Activated T-cell treated with anti-CD3 and anti-CD28 coated beads, Interleukin-2, amount 50 U/mL, for 4 hours (primary cell): ENCODE measurements around the gene PAPLN. TPM values are rescaled to one million over a fixed set of nuclear protein-coding genes. Genes with fewer than 3 reads are reported as not detected.

ENCODE experiments used
- ATAC-seq, 2 donors: fragments of 200-7000 bp; cut with Tn5 transposase; one replicate each; pipeline ENCODE4 v1.10.0; 2021
- DNase-seq: peaks from one replicate; pipeline ENCODE4 v3.0.0-alpha.2; 2020
- H3K27me3 Mint-ChIP-seq: one replicate; pipeline ENCODE4 v1.8.0; 2021; ENCODE audit warnings: low read depth, mixed read lengths
- H3K36me3 Mint-ChIP-seq: one replicate; pipeline ENCODE4 v1.8.0; 2022; ENCODE audit warnings: mixed read lengths; ENCODE audit not compliant: insufficient read depth
- H3K4me1 Mint-ChIP-seq: one replicate; pipeline ENCODE4 v1.8.0; 2021; ENCODE audit warnings: low read depth, mixed read lengths
- H3K4me3 Mint-ChIP-seq: one replicate; pipeline ENCODE4 v1.8.0; 2021; ENCODE audit warnings: mild to moderate bottlenecking, moderate library complexity, mixed read lengths
- H3K9me3 Mint-ChIP-seq: one replicate; pipeline ENCODE4 v1.8.0; 2021; ENCODE audit warnings: mixed read lengths
- total RNA-seq, 3 donors: library from RNA; stranded (reverse); gene quantifications; one replicate each; pipeline ENCODE4 v1.2.1, GENCODE V29; 2021

Gene PAPLN
- total RNA-seq, 3 donors from 2014 or later, result 0.08 to 0.19 (median 0.18) TPM

DNA sequence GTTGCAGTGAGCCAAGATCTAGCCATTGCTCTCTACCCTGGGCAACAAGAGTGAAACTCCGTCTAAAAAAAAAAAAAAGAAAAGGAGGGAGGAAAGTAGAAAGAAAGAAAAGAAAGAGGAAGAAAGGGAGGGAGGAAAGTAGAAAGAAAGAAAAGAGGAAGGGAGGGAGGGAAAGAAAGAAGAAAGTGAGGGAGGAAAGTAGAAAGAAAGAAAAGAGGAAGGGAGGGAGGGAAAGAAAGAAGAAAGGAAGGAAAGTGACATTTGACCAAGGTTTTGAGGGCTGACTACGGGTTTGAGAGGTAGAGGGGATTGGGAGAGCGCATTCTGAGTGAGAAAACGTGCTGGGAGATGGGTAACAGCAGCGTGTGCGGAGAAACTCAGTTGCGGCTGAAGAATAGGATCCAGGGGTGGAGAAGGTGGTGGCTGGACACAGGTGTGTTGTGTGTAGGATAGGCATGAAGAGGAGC, 521 bp upstream of the PAPLN start:
- Mint-ChIP-seq H3K4me1 (peaks cover 12% of the 10 kb centered on the region), H3K9me3 (no peaks in the 10 kb centered on the region), H3K4me3 (peak overlapping the region; percentile 62), H3K27me3 (peaks cover 70% of the 10 kb centered on the region), H3K36me3 (no peaks in the 10 kb centered on the region)
- DNase-seq, result no peak
- ATAC-seq, result no peak

- no peak for DNase-seq
- Mint-ChIP-seq H3K9me3 (no peaks in the 10 kb centered on the region), H3K27me3 (peaks cover 76% of the 10 kb centered on the region), H3K4me3 (no peak overlapping the region), H3K4me1 (peaks cover 17% of the 10 kb centered on the region), H3K36me3 (no peaks in the 10 kb centered on the region)
- peak; percentile 34 to 41 for ATAC-seq
Observed at GRCh38 chr14:73237786-73238423, 599 bp downstream of the PAPLN start.

- no peak overlapping the region for H3K4me3 Mint-ChIP-seq
Observed at GRCh38 chr14:73238424-73238852, 1.1 kb downstream of the PAPLN start.

DNA sequence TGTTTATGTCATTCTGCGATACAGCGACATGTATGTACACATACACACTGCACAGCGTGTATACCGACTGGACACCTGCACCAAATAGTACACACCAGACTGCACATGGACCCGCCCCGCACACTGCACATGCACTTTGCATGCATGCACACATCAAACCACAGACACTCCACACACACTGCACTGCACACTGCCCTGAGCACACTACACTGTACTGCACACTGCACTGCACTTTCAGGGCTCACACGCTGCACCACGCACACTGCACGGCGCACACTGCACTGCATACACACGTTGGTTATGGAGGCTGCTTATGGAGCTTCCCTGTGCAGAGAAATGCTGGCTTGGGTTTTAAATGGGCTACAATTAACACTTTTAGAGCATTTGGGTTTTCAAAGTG, 1.6 kb downstream of the PAPLN start:
- Mint-ChIP-seq H3K27me3 (peaks cover 77% of the 10 kb centered on the region), H3K4me1 (peaks cover 20% of the 10 kb centered on the region), H3K36me3 (no peaks in the 10 kb centered on the region), H3K4me3 (no peak overlapping the region), H3K9me3 (no peaks in the 10 kb centered on the region)
- DNase-seq (no peak), ATAC-seq (peak in 1 of 2 donors; percentile 10)

More at GRCh38 chr14:73238424-73238852, 1.1 kb downstream of the PAPLN start:
- DNase-seq, result no peak
- Mint-ChIP-seq H3K27me3 (peaks cover 77% of the 10 kb centered on the region), H3K9me3 (no peaks in the 10 kb centered on the region), H3K36me3 (no peaks in the 10 kb centered on the region), H3K4me1 (peaks cover 18% of the 10 kb centered on the region)
- ATAC-seq, result peak; percentile 31 to 41

- no peak for DNase-seq
- Mint-ChIP-seq H3K27me3 (peaks cover 76% of the 10 kb centered on the region), H3K36me3 (no peaks in the 10 kb centered on the region), H3K9me3 (no peaks in the 10 kb centered on the region), H3K4me1 (peaks cover 20% of the 10 kb centered on the region), H3K4me3 (no peak overlapping the region)
- ATAC-seq, result no peak
Observed at GRCh38 chr14:73239393-73240241, 2.3 kb downstream of the PAPLN start.

DNA sequence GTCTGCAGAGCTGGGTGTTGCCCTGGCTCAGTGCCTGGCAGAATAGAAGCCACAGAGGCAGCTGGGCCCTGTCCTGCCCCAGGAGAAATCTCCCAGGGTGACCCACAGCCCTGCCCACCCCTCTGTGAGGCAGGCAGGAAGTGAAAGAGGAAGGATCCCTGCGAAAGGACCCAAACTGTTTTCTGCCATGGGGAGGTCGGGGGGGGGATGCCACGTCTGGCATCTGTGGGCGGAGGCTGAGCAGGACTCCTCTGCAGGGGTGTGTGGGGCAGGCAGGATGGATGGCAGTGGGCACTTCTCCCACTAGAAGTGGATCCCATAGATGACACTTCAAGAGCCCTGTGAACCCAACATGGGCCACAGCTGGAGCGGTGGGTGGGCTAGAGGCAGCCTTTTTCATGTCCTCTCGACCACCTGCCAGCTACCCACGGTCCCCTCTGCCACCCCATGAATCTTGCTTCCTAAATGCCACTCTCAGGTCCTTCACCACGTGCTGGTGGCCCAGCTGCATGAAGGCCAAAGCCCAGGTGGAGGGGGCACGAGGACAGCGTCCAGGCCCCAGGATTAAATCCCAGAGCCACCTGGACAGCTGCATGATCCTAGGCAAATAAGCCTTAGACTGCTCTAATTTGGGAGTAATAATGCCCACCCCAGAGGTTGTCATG, 3.6 kb downstream of the PAPLN start:
- Mint-ChIP-seq H3K4me3 (no peak overlapping the region), H3K36me3 (no peaks in the 10 kb centered on the region), H3K9me3 (no peaks in the 10 kb centered on the region), H3K4me1 (peaks cover 20% of the 10 kb centered on the region), H3K27me3 (peaks cover 70% of the 10 kb centered on the region)
- ATAC-seq (no peak), DNase-seq (no peak)

DNA sequence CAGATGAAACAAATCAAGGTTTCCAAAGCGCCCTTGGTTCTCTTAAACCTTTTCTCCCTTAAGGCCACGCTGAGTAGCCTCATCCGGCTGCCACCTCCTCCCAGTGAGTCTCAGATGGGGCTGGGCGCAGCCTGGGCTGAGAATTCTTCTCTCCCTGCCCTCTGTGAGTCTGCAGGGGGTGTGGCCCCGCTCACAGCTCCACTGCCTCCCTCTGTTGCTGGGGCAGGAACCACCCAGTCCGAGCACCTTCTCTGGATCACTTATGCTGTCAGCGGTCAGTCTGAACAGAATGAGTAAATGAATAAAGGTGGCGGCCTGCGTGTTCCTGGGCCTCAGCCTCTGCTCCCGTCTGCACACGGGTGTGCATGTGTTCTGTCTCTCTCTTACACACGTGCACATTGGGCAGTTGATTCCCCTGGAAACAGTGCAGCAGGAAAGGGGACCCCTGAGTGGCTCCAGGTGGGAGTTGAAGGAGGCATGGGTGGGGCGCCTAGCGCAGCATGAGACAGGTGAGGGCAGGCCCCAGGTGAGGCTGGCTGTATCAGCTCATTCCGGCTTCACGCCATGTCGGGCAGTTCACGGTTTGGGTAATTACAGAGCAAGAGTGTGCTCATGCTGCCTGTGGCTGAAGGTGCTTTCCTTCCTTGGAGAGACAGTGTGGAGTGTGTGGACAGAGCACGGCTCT, 4.3 kb downstream of the PAPLN start:
- Mint-ChIP-seq H3K4me1 (peaks cover 21% of the 10 kb centered on the region), H3K4me3 (no peak overlapping the region), H3K27me3 (peaks cover 65% of the 10 kb centered on the region), H3K9me3 (no peaks in the 10 kb centered on the region), H3K36me3 (no peaks in the 10 kb centered on the region)
- DNase-seq, result no peak
- no peak for ATAC-seq

- no peaks in the 10 kb centered on the region for H3K36me3 Mint-ChIP-seq
- peaks cover 65% of the 10 kb centered on the region for H3K27me3 Mint-ChIP-seq
- peaks cover 23% of the 10 kb centered on the region for H3K4me1 Mint-ChIP-seq
- ATAC-seq, result no peak
- H3K4me3 Mint-ChIP-seq, result no peak overlapping the region
- DNase-seq, result no peak
- H3K9me3 Mint-ChIP-seq, result no peaks in the 10 kb centered on the region
Observed at GRCh38 chr14:73242357-73242901, 5.1 kb downstream of the PAPLN start.

- Mint-ChIP-seq H3K9me3 (no peaks in the 10 kb centered on the region), H3K4me3 (no peak overlapping the region), H3K36me3 (no peaks in the 10 kb centered on the region), H3K4me1 (peaks cover 24% of the 10 kb centered on the region), H3K27me3 (peaks cover 64% of the 10 kb centered on the region)
- no peak for ATAC-seq
- DNase-seq, result no peak
Observed at GRCh38 chr14:73243341-73243740, 6.0 kb downstream of the PAPLN start.

- peaks cover 61% of the 10 kb centered on the region for H3K27me3 Mint-ChIP-seq
- H3K36me3 Mint-ChIP-seq, result no peaks in the 10 kb centered on the region
- ATAC-seq (no peak), DNase-seq (no peak)
- H3K4me3 Mint-ChIP-seq, result no peak overlapping the region
- H3K4me1 Mint-ChIP-seq, result peaks cover 22% of the 10 kb centered on the region
- no peaks in the 10 kb centered on the region for H3K9me3 Mint-ChIP-seq
Observed at GRCh38 chr14:73243748-73244147, 6.4 kb downstream of the PAPLN start.

DNA sequence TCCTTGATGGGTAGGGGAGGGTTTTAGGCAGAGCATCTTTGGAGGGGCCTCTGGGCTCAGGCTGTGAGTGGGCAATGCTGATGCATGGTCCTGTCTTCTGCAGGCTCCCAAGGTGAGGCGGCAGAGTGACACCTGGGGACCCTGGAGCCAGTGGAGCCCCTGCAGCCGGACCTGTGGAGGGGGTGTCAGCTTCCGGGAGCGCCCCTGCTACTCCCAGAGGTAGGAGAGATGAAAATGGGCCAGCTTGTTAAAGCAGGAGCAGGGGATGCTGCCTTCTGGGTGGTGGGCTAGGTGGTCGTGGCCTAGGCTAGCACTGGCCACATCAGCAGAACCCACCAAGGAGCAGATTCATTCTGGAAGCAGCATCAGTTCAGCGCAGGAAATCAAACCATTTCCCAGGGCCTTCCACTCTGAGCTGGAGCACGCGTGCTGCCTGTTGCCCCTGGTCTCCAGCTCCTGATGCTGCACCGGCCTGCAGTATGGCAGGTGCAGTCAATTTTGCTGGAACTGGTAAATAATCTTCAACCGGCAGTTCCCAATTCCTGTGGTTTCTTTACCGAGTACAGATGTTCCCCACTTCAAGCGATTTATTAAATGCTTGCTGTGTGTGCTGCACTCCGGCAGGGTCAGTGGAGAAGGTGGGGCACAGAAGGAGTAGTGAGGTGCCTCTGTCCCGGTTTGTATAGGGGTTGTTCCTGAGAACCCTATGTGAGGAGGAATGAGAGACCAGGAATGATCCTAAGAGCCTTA, 7.4 kb downstream of the PAPLN start:
- no peaks in the 10 kb centered on the region for H3K36me3 Mint-ChIP-seq
- DNase-seq, result no peak
- ATAC-seq, result no peak
- H3K9me3 Mint-ChIP-seq, result no peaks in the 10 kb centered on the region
- peaks cover 55% of the 10 kb centered on the region for H3K27me3 Mint-ChIP-seq
- peaks cover 22% of the 10 kb centered on the region for H3K4me1 Mint-ChIP-seq
- peak overlapping the region; percentile 51 for H3K4me3 Mint-ChIP-seq

GRCh38 chr14:73245480-73246325, 8.4 kb downstream of the PAPLN start:
- ATAC-seq (peak; percentile 87 to 89), DNase-seq (no peak)
- H3K4me1 Mint-ChIP-seq, result peaks cover 22% of the 10 kb centered on the region
- peaks cover 48% of the 10 kb centered on the region for H3K27me3 Mint-ChIP-seq
- peak overlapping the region; percentile 77 for H3K4me3 Mint-ChIP-seq
- no peaks in the 10 kb centered on the region for H3K36me3 Mint-ChIP-seq
- H3K9me3 Mint-ChIP-seq, result no peaks in the 10 kb centered on the region
